MM.1S (cell line): ENCODE results near the gene CERKL.

ENCODE experiments used
- EZH2 ChIP-seq: fragments of 300-600 bp; sonication (generic); optimal IDR thresholded peaks from 2 replicates; pipeline ENCODE3; 2017; ENCODE audit warnings: low read depth, mild to moderate bottlenecking, antibody characterized with exemption, low read length, mixed read lengths
- EZH2phosphoT487 ChIP-seq: fragments of 300-600 bp; sonication (generic); IDR thresholded peaks from 2 replicates; pipeline ENCODE4 v1.6.1; 2018; ENCODE audit warnings: antibody characterized with exemption, low read length
- TF ChIP-seq, protein P1 (sequence below): fragments of 300-600 bp; sonication (generic); IDR thresholded peaks from 2 replicates; pipeline ENCODE4 v1.5.1; 2016; ENCODE audit warnings: antibody characterized with exemption, low read length, mixed read lengths

DNA sequence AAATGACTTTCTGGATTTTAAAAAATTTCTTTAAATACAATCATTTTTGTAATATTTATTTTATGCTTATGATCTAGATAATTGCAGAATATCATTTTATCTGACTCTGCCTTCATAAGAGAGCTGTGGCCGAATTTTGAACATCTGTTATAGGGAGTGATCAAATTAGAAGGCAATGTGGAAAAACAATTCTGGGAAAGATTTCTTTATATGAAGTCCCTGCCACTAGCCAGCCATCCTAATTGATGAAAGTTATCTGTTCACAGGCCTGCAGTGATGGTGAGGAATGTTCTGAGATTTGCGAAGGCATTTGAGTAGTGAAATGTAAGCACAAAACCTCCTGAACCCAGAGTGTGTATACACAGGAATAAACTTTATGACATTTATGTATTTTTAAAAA is 120.2 kb downstream of the CERKL start:
- TF ChIP-seq, protein P1, sequence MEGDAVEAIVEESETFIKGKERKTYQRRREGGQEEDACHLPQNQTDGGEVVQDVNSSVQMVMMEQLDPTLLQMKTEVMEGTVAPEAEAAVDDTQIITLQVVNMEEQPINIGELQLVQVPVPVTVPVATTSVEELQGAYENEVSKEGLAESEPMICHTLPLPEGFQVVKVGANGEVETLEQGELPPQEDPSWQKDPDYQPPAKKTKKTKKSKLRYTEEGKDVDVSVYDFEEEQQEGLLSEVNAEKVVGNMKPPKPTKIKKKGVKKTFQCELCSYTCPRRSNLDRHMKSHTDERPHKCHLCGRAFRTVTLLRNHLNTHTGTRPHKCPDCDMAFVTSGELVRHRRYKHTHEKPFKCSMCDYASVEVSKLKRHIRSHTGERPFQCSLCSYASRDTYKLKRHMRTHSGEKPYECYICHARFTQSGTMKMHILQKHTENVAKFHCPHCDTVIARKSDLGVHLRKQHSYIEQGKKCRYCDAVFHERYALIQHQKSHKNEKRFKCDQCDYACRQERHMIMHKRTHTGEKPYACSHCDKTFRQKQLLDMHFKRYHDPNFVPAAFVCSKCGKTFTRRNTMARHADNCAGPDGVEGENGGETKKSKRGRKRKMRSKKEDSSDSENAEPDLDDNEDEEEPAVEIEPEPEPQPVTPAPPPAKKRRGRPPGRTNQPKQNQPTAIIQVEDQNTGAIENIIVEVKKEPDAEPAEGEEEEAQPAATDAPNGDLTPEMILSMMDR, result no peak
- TF ChIP-seq EZH2phosphoT487 (no peak), EZH2 (no peak)
